Measurements from ENCODE around the gene GINS2.
A peak's percentile ranks its signal among the peaks of the same experiment; 100 is the strongest.

The GINS2 gene

GRCh38 chr16:85689950-85690320, 1.2 kb upstream of the GINS2 start:
- no peak for DNase-seq (ENCODE audit: low read depth in 2 of 2)

- no peak for DNase-seq (ENCODE audit: low read depth in 2 of 2)
These were observed 663 bp upstream of the GINS2 start for GRCh38 chr16:85689285-85689949.

GRCh38 chr16:85687651-85688471, 893 bp downstream of the GINS2 start:
- DNase-seq (ENCODE audit: low read depth in 2 of 2) = no peak

GRCh38 chr16:85686912-85687591, 1.7 kb downstream of the GINS2 start:
- peak in 1 of 2 donors; percentile 27 for DNase-seq (ENCODE audit: low read depth in 2 of 2)

- DNase-seq (ENCODE audit: low read depth in 2 of 2) = no peak
These were observed 3.5 kb downstream of the GINS2 start for GRCh38 chr16:85685251-85685650.

- no peak for DNase-seq (ENCODE audit: low read depth in 2 of 2)
These were observed 5.4 kb downstream of the GINS2 start for GRCh38 chr16:85683363-85683762.

- no peak for DNase-seq (ENCODE audit: low read depth in 2 of 2)
These were observed 6.2 kb downstream of the GINS2 start for GRCh38 chr16:85682516-85682915.

GRCh38 chr16:85681255-85681654, 7.5 kb downstream of the GINS2 start:
- no peak for DNase-seq (ENCODE audit: low read depth in 2 of 2)

GRCh38 chr16:85680352-85680944, 8.3 kb downstream of the GINS2 start:
- no peak for DNase-seq (ENCODE audit: low read depth in 2 of 2)

- DNase-seq (ENCODE audit: low read depth in 2 of 2) = no peak
These were observed 8.9 kb downstream of the GINS2 start for GRCh38 chr16:85679870-85680269.

- DNase-seq (ENCODE audit: low read depth in 2 of 2) = no peak
These were observed 9.9 kb downstream of the GINS2 start for GRCh38 chr16:85678821-85679220.

GRCh38 chr16:85678016-85678415, 10.7 kb downstream of the GINS2 start:
- no peak for DNase-seq (ENCODE audit: low read depth in 2 of 2)

- DNase-seq (ENCODE audit: low read depth in 2 of 2) = no peak
These were observed 11.3 kb downstream of the GINS2 start for GRCh38 chr16:85677383-85677967.

GRCh38 chr16:85676466-85676865, 12.3 kb downstream of the GINS2 start:
- no peak for DNase-seq (ENCODE audit: low read depth in 2 of 2)

GRCh38 chr16:85675251-85675874, 13.4 kb downstream of the GINS2 start:
- DNase-seq (ENCODE audit: low read depth in 2 of 2) = no peak

- DNase-seq (ENCODE audit: low read depth in 2 of 2) = no peak
These were observed 13.9 kb downstream of the GINS2 start for GRCh38 chr16:85674828-85675227.

GRCh38 chr16:85674418-85674755, 14.4 kb downstream of the GINS2 start:
- no peak for DNase-seq (ENCODE audit: low read depth in 2 of 2)

- DNase-seq (ENCODE audit: low read depth in 2 of 2) = no peak
These were observed 15.0 kb downstream of the GINS2 start for GRCh38 chr16:85673529-85674417.

- DNase-seq (ENCODE audit: low read depth in 2 of 2) = no peak
These were observed 17.9 kb downstream of the GINS2 start for GRCh38 chr16:85670840-85671239.

GRCh38 chr16:85668676-85669424, 19.9 kb downstream of the GINS2 start:
- no peak for DNase-seq (ENCODE audit: low read depth in 2 of 2)

Data from activated CD4-positive, alpha-beta T cell treated with anti-CD3 and anti-CD28 coated beads for 24 hours (primary cell).